ENCODE results near the gene GZMM.

Gene GZMM

DNA sequence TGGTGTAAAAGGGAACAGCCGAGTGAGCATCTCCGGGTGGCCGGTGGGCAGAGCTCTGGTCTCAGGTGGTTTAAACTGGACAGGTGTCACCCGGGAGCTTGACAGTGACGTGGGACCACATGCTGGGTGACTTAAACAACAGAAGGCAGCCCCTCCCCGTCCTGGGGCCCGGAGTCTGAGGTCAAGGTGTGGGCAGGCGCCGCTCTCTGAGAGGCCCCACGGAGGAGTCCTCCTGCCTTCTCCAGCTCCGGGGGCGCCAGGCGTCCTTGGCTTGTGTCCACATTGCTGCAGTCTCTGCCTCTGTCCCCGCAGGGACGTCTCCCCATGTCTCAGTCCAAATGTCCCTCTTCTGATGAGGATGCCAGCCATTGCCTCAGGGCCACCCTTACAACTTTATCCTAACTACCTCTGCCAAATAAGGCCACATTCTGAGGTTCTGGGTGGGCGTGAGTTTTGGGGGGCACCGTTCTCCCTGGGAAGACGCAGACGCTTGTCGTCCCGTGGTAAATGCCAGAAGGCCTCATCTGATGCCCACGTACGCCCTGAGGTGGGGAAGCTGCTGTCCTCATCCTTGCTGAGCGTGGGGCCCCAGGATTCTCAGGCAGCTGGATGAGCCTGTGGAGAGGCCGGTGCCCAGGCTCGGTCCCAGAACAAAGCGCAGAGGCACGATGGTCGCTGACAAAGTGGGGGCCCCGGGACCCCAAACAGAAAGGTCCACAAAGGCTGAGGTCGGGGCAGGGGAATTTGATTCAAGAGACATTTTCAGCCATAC lies 12.9 kb downstream of the GZMM start:
- no peaks in the 10 kb centered on the region for H3K79me2 ChIP-seq
- no peaks in the 10 kb centered on the region for H3K36me3 ChIP-seq (ENCODE audit: control insufficient read depth, insufficient read depth, low read length)
- no peak overlapping the region for H3K4me2 ChIP-seq (ENCODE audit: low read length)
- H3K4me3 ChIP-seq (ENCODE audit: low read depth, low read length) = no peak overlapping the region
- H2AFZ ChIP-seq = no peak overlapping the region
- no peaks in the 10 kb centered on the region for H3K9me3 ChIP-seq (ENCODE audit: control insufficient read depth, low read length)
- TF ChIP-seq, protein P1, sequence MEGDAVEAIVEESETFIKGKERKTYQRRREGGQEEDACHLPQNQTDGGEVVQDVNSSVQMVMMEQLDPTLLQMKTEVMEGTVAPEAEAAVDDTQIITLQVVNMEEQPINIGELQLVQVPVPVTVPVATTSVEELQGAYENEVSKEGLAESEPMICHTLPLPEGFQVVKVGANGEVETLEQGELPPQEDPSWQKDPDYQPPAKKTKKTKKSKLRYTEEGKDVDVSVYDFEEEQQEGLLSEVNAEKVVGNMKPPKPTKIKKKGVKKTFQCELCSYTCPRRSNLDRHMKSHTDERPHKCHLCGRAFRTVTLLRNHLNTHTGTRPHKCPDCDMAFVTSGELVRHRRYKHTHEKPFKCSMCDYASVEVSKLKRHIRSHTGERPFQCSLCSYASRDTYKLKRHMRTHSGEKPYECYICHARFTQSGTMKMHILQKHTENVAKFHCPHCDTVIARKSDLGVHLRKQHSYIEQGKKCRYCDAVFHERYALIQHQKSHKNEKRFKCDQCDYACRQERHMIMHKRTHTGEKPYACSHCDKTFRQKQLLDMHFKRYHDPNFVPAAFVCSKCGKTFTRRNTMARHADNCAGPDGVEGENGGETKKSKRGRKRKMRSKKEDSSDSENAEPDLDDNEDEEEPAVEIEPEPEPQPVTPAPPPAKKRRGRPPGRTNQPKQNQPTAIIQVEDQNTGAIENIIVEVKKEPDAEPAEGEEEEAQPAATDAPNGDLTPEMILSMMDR (IDR thresholded peaks at IDR 0.05) = no peak
- H3K4me1 ChIP-seq = no peaks in the 10 kb centered on the region
- no peak overlapping the region for H3K27ac ChIP-seq
- no peak overlapping the region for H3K9ac ChIP-seq
- no peaks in the 10 kb centered on the region for H3K27me3 ChIP-seq (ENCODE audit: control insufficient read depth, insufficient read depth, low read length)

DNA sequence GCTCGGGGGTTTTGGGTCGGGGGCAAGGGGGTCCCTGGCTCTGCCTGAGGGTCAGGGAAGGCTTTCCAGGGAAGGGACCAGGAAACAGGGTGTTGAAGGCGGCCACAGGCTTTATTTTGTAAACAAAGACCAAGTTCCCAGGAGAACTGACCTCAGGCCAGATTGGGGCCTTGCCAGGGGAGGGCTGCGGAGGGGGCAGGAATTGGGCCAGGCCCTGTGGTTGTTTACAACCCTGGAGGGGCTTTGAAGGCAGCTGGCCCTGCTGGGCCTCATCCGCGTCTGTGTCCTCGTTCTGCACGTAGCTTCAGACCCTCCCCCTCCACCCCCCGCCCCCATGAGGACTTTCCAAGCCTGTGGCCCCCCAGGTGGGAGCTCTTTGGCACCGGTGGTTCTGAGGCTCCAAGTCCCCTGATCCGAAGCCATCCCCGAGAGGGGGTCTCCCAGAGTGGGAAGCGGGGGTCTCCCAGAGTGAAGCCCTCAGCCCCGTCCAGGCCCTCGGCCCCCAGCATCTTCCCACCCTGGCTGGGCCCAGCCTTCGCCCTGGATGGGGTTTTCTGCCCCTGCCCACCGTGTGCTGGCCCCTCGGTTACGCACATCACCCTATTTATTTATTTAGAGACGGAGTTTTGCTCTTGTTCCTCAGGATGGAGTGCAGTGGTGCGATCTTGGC lies 15.1 kb downstream of the GZMM start:
- Histone ChIP-seq H3K79me2 (no peaks in the 10 kb centered on the region), H2AFZ (no peak overlapping the region), H3K27ac (no peak overlapping the region), H3K4me1 (no peaks in the 10 kb centered on the region), H3K9me3 (ENCODE audit: control insufficient read depth, low read length) (no peaks in the 10 kb centered on the region), H3K9ac (no peak overlapping the region), H3K36me3 (ENCODE audit: control insufficient read depth, insufficient read depth, low read length) (no peaks in the 10 kb centered on the region), H3K27me3 (ENCODE audit: control insufficient read depth, insufficient read depth, low read length) (no peaks in the 10 kb centered on the region), H3K4me2 (ENCODE audit: low read length) (no peak overlapping the region), H3K4me3 (ENCODE audit: low read depth, low read length) (no peak overlapping the region)
- TF ChIP-seq, protein P1 (IDR thresholded peaks at IDR 0.05) = no peak

DNA sequence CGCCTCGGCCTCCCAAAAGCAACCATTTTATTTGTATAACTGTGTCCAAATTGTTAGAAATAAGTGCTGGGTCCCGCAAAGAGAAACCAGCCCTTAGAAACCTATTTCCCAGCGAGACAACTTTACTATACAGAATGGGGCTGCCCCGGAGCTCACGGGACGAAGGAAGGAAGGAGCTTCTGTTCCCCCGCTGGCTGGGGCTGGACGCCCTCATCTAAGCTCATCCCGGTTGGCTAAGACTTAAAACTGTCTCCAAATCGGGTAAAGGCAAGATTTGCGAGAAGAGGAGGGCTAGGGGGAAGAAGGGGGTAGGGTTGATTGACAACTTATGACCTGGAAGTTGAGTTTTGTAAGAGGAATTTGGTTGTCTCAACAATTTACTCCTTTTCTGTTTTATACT lies 16.3 kb downstream of the GZMM start:
- H3K4me3 ChIP-seq (ENCODE audit: low read depth, low read length) = no peak overlapping the region
- H3K4me2 ChIP-seq (ENCODE audit: low read length) = no peak overlapping the region

DNA sequence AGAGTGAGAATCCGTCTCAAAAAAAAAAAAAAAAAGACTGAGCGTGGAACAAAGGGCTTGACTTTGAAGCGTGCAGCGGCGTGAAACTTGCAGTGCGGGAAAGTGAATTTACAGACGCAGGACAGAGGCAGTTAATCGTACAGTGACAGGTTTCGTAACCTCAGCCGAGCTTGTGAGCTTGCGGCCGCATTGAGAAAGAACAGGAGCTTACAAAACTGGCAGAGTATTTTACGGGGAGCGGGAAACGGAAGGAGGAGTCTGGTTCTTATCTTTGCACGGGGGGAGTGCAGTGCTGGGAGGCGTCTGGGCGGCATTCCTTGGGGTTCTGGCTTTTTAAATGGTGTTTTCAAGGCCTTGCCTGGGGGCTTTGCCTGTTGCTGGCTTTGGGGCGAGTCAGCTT lies 22.6 kb downstream of the GZMM start:
- Histone ChIP-seq H3K9me3 (ENCODE audit: control insufficient read depth, low read length) (no peaks in the 10 kb centered on the region), H3K27ac (no peak overlapping the region), H3K4me1 (no peaks in the 10 kb centered on the region), H3K79me2 (no peaks in the 10 kb centered on the region), H3K36me3 (ENCODE audit: control insufficient read depth, insufficient read depth, low read length) (no peaks in the 10 kb centered on the region), H3K4me2 (ENCODE audit: low read length) (no peak overlapping the region), H3K9ac (no peak overlapping the region), H2AFZ (no peak overlapping the region), H3K4me3 (ENCODE audit: low read depth, low read length) (no peak overlapping the region), H3K27me3 (ENCODE audit: control insufficient read depth, insufficient read depth, low read length) (no peaks in the 10 kb centered on the region)
- TF ChIP-seq, protein P1 (IDR thresholded peaks at IDR 0.05) = no peak

More for the DNA sequence above, 16.3 kb downstream of the GZMM start:
- H2AFZ ChIP-seq = no peak overlapping the region
- no peak overlapping the region for H3K27ac ChIP-seq
- no peaks in the 10 kb centered on the region for H3K79me2 ChIP-seq
- H3K36me3 ChIP-seq (ENCODE audit: control insufficient read depth, insufficient read depth, low read length) = no peaks in the 10 kb centered on the region
- H3K9ac ChIP-seq = no peak overlapping the region
- H3K27me3 ChIP-seq (ENCODE audit: control insufficient read depth, insufficient read depth, low read length) = no peaks in the 10 kb centered on the region
- H3K4me1 ChIP-seq = no peaks in the 10 kb centered on the region
- TF ChIP-seq, protein P1 (IDR thresholded peaks at IDR 0.05) = no peak
- H3K9me3 ChIP-seq (ENCODE audit: control insufficient read depth, low read length) = no peaks in the 10 kb centered on the region

All from parathyroid adenoma (tissue), 2 donors.